Suprapubic skin (tissue), 4 donors: ENCODE data around the gene CNGB1. TPM values are rescaled to one million over a fixed set of nuclear protein-coding genes. Genes with fewer than 3 reads are reported as not detected.

ENCODE experiments used
- DNase-seq, 2 donors: peaks; one replicate each; pipeline ENCODE4 v3.0.0-alpha.2; 2019; ENCODE audit warnings: low spot score in 2 of 2
- H3K27ac ChIP-seq: fragments of 200-600 bp; sonication (generic); one replicate; pipeline ENCODE4 v1.5.1; 2019
- H3K27me3 ChIP-seq: fragments of 200-600 bp; sonication (generic); one replicate; pipeline ENCODE4 v1.5.1; 2019
- H3K36me3 ChIP-seq: fragments of 200-600 bp; sonication (generic); one replicate; pipeline ENCODE4 v1.5.1; 2019
- H3K4me1 ChIP-seq: fragments of 200-600 bp; sonication (generic); one replicate; pipeline ENCODE4 v1.5.1; 2019
- H3K4me3 ChIP-seq: fragments of 200-600 bp; sonication (generic); one replicate; pipeline ENCODE4 v1.5.1; 2019; ENCODE audit warnings: mild to moderate bottlenecking
- H3K9me3 ChIP-seq: fragments of 200-600 bp; sonication (generic); one replicate; pipeline ENCODE4 v1.5.1; 2019
- EP300 ChIP-seq: sonication (generic); formaldehyde crosslinking; IDR thresholded peaks from one replicate; pipeline ENCODE4 v1.6.1; 2017; ENCODE audit warnings: antibody characterized with exemption
- POLR2A ChIP-seq, 2 donors: fragments of 450-650 bp; IDR thresholded peaks; one replicate each; pipeline ENCODE4 v1.6.1; 2017; ENCODE audit warnings: antibody characterized with exemption in 2 of 2, mild to moderate bottlenecking in 2 of 2, moderate library complexity in 2 of 2
- POLR2AphosphoS5 ChIP-seq, 3 donors: sonication (generic); formaldehyde crosslinking; IDR thresholded peaks; one replicate each; pipeline ENCODE4 v1.6.1; 2017; ENCODE audit warnings: antibody characterized with exemption in 3 of 3
- WGBS: methylation state at CpG from one replicate; pipeline ENCODE4 v1.1.5; 2018; 5-methylcytosine and 5-hydroxymethylcytosine counted together
- total RNA-seq, 4 donors: library from RNA; depleted of rRNA; stranded (reverse); fragments of >200 nt; gene quantifications; one replicate each; pipeline ENCODE4 v1.1.0, GENCODE V29; 2016
- TF ChIP-seq, protein P1 (sequence below), 2 donors: fragments of 200-600 bp in 1 of 2; fragments of 450-650 bp in 1 of 2; sonication (generic) in 1 of 2; IDR thresholded peaks; one replicate each; pipeline ENCODE4 v1.5.1; 2016 to 2019; ENCODE audit warnings: antibody characterized with exemption in 2 of 2, mild to moderate bottlenecking in 1 of 2, moderate library complexity in 1 of 2

CNGB1 gene
- total RNA-seq, 4 donors from 2014 or later: 0.08 TPM; not detected in 3

DNA sequence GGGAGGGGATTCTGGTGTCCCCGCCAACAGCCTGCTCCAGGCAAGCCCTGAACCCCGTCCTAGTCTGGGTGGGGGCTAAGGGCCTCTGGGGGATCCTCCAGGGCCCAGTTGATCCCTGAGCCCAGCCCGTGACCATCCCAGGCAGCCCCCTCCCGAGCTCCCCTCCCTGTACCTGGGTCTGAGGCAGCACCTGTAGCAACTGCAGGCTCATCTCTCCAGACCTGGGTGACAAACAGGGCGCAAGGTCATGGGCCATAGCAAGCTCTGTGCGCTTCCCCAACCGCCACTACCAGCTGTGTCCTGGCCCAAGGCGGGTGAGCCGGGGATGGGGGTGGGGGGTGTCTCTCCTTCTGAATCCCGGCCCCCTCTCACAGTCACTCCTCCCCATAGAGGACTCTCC lies 10.6 kb downstream of the CNGB1 start:
- Histone ChIP-seq H3K27ac (no peak overlapping the region), H3K9me3 (no peaks in the 10 kb centered on the region), H3K4me1 (peaks cover 4% of the 10 kb centered on the region), H3K4me3 (no peak overlapping the region), H3K36me3 (no peaks in the 10 kb centered on the region), H3K27me3 (no peaks in the 10 kb centered on the region)
- 50% methylated on average over 1 of the region's 10 CpGs for WGBS
- TF ChIP-seq POLR2AphosphoS5 (IDR thresholded peaks at IDR 0.05) (no peak), POLR2A (IDR thresholded peaks at IDR 0.05) (no peak), EP300 (no peak)
- TF ChIP-seq, protein P1, sequence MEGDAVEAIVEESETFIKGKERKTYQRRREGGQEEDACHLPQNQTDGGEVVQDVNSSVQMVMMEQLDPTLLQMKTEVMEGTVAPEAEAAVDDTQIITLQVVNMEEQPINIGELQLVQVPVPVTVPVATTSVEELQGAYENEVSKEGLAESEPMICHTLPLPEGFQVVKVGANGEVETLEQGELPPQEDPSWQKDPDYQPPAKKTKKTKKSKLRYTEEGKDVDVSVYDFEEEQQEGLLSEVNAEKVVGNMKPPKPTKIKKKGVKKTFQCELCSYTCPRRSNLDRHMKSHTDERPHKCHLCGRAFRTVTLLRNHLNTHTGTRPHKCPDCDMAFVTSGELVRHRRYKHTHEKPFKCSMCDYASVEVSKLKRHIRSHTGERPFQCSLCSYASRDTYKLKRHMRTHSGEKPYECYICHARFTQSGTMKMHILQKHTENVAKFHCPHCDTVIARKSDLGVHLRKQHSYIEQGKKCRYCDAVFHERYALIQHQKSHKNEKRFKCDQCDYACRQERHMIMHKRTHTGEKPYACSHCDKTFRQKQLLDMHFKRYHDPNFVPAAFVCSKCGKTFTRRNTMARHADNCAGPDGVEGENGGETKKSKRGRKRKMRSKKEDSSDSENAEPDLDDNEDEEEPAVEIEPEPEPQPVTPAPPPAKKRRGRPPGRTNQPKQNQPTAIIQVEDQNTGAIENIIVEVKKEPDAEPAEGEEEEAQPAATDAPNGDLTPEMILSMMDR (IDR thresholded peaks at IDR 0.05): no peak
- no peak for DNase-seq

DNA sequence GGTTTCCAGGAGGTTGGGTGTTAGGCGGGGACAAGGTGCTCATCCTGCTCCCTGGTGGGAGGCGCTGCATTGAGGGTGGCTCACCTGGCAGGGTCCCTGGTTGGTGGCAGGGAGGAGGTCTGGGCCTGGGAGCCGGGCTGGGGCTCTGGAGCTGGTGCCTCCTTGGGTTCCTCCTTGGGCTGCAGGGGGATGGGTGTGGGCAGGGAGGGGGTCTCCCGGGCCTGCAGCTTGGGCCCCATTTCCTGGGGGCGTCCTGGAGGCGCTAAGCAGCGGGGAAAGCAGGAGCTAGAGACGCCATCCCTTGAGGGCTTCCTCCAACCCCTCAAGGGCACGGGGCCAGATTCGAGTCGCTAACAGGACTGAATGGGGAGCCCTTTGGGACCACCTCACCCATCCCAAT lies 11.1 kb downstream of the CNGB1 start:
- WGBS: 83% methylated on average over 10 of the region's 11 CpGs
- no peak for DNase-seq
- no peak overlapping the region for H3K4me3 ChIP-seq

DNA sequence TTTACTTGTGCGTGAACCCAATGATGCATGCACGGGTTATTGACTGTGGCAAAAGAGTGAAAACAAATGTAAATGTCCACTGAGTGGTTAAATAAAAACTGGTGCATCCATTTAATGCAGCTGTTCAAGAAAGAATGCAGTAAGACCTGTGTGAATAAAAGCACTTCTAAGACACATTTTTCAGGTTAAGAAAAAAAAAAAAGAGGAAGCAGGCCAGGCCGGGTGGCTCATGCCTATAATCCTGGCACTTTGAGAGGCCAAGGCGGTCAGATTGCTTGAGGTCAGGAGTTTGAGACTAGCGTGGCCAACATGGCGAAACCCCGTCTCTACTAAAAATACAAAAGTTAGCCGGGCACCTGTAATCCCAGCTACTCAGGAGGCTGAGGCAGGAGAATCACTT lies 11.8 kb downstream of the CNGB1 start:
- DNase-seq: no peak
- WGBS: 86% methylated on average over 8 of the region's 8 CpGs
- H3K4me3 ChIP-seq: no peak overlapping the region
- H3K4me1 ChIP-seq: peaks cover 4% of the 10 kb centered on the region
- H3K27ac ChIP-seq: no peak overlapping the region
- no peaks in the 10 kb centered on the region for H3K36me3 ChIP-seq
- no peaks in the 10 kb centered on the region for H3K27me3 ChIP-seq
- TF ChIP-seq POLR2A (IDR thresholded peaks at IDR 0.05): no peak
- TF ChIP-seq, protein P1 (IDR thresholded peaks at IDR 0.05): no peak
- no peak for TF ChIP-seq POLR2AphosphoS5 (IDR thresholded peaks at IDR 0.05)
- no peak for TF ChIP-seq EP300
- no peaks in the 10 kb centered on the region for H3K9me3 ChIP-seq

More for the DNA sequence above, 11.1 kb downstream of the CNGB1 start:
- Histone ChIP-seq H3K9me3 (no peaks in the 10 kb centered on the region), H3K27ac (no peak overlapping the region), H3K36me3 (no peaks in the 10 kb centered on the region), H3K27me3 (no peaks in the 10 kb centered on the region), H3K4me1 (peaks cover 4% of the 10 kb centered on the region)
- TF ChIP-seq EP300 (no peak), POLR2AphosphoS5 (IDR thresholded peaks at IDR 0.05) (no peak), POLR2A (IDR thresholded peaks at IDR 0.05) (no peak)
- TF ChIP-seq, protein P1 (IDR thresholded peaks at IDR 0.05): no peak

GRCh38 chr16:57958544-57958943 lies 12.4 kb downstream of the CNGB1 start:
- H3K4me1 ChIP-seq: peaks cover 4% of the 10 kb centered on the region
- DNase-seq: no peak
- TF ChIP-seq POLR2A (IDR thresholded peaks at IDR 0.05): no peak
- TF ChIP-seq, protein P1 (IDR thresholded peaks at IDR 0.05): no peak
- 56% methylated on average over 6 of the region's 6 CpGs for WGBS
- H3K27ac ChIP-seq: no peak overlapping the region
- H3K27me3 ChIP-seq: no peaks in the 10 kb centered on the region
- no peak overlapping the region for H3K4me3 ChIP-seq
- H3K9me3 ChIP-seq: no peaks in the 10 kb centered on the region
- H3K36me3 ChIP-seq: no peaks in the 10 kb centered on the region

DNA sequence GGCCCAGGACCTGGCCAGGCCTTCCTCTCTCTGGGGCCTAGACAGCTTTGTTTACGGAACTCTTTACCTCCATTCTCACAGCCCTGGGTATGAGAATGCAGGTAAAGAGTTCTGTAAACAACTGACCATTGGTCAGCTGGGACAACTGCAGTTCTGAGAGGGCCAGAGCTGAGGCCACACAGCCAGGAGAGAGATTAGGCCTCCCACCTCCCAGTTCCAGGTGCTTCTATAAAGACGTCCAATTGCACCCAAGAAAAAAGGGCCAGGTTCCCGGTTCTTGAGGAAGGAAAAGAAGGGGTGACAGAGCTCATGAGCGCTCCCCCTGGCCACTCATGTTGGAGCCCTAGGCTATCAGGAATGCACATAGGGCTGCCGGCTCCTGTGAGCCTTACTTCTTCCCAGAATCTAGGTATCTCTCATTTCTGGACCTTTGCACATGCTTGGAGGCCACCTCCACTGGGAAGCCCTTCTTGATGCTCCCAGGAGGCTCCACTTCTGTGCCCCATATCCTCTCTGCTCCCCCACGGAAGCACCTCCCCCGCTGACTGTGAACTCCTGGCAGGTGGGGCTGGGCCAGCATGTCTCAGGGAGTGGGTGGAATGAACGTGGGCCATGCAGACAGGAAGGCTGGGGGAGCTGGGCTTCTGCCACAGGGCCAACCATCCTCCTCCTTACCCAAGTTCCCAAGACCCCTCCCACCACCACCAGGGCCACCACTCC lies 13.1 kb downstream of the CNGB1 start:
- WGBS: 84% methylated on average over 8 of the region's 8 CpGs
- Histone ChIP-seq H3K9me3 (no peaks in the 10 kb centered on the region), H3K4me1 (peaks cover 4% of the 10 kb centered on the region), H3K36me3 (no peaks in the 10 kb centered on the region), H3K27me3 (no peaks in the 10 kb centered on the region), H3K4me3 (no peak overlapping the region), H3K27ac (no peak overlapping the region)
- no peak for TF ChIP-seq POLR2AphosphoS5 (IDR thresholded peaks at IDR 0.05)
- TF ChIP-seq, protein P1 (IDR thresholded peaks at IDR 0.05): no peak
- no peak for TF ChIP-seq POLR2A (IDR thresholded peaks at IDR 0.05)
- no peak for TF ChIP-seq EP300
- DNase-seq: no peak
